Left lung (tissue), 10 donors: ENCODE measurements around the gene DCXR. TPM values are rescaled to one million over a fixed set of nuclear protein-coding genes. Genes with fewer than 3 reads are reported as not detected.

Source experiments
- ATAC-seq: fragments of 200-7000 bp; cut with Tn5 transposase; one replicate; pipeline ENCODE4 v1.9.1; 2020; ENCODE audit warnings: moderate library complexity
- DNase-seq, 4 donors: peaks; one replicate each; pipeline ENCODE4 v3.0.0-alpha.2; 2013 to 2020
- H3K27ac ChIP-seq, 2 donors: fragments of 200-600 bp; sonication (generic) in 1 of 2; one replicate each; pipeline versions ENCODE4 v1.5.0 to v1.8.0; 2020 to 2021
- H3K27me3 ChIP-seq, 2 donors: fragments of 200-600 bp; sonication (generic) in 1 of 2; one replicate each; pipeline versions ENCODE4 v1.5.0 to v1.8.0; 2020 to 2021
- H3K36me3 ChIP-seq, 2 donors: fragments of 200-600 bp; sonication (generic) in 1 of 2; one replicate each; pipeline versions ENCODE4 v1.5.0 to v1.8.0; 2020 to 2021
- H3K4me1 ChIP-seq, 2 donors: fragments of 200-600 bp; one replicate each; pipeline ENCODE4 v1.8.0; 2021
- H3K4me3 ChIP-seq, 2 donors: fragments of 200-600 bp; sonication (generic) in 1 of 2; one replicate each; pipeline versions ENCODE4 v1.5.0 to v1.8.0; 2020 to 2021; ENCODE audit warnings: mild to moderate bottlenecking in 1 of 2
- H3K9me3 ChIP-seq, 2 donors: fragments of 200-600 bp; sonication (generic) in 1 of 2; one replicate each; pipeline versions ENCODE4 v1.5.0 to v1.8.0; 2020 to 2021
- intact Hi-C, 2 donors: fragments of 100-400 bp; cut with DNase I; formaldehyde crosslinking; loops; one replicate each; pipeline versions ENCODE4 v1.11.2 to v1.14.2; 2022
- polyA plus RNA-seq, 6 donors: library from polyadenylated mRNA; unstranded; fragments of 120-200 nt; gene quantifications; one replicate each; pipeline ENCODE4 v1.2.1, GENCODE V29; 2013; ENCODE audit not compliant: insufficient read length in 6 of 6
- total RNA-seq, 2 donors: library from RNA; stranded (reverse); fragmentation: NEBNext Ultra II Directional; extraction: Animal tissue kit (Norgen Biotek cat#: 25700); gene quantifications; one replicate each; pipeline ENCODE4 v1.2.1, GENCODE V29; 2021
- TF ChIP-seq, protein P1 (sequence below), 2 donors: fragments of 200-600 bp; sonication (generic) in 1 of 2; IDR thresholded peaks; one replicate each; pipeline versions ENCODE4 v1.5.0 to v1.8.0; 2021; ENCODE audit warnings: antibody characterized with exemption in 2 of 2
- donor health status: DM: no; HTN: yes; CAD: no.
- donor health status: DM: no; HTN: no; CAD: no.

Gene DCXR
- total and polyA plus RNA-seq, 8 donors = 56.0 to 152 (median 79.4) TPM

DNA sequence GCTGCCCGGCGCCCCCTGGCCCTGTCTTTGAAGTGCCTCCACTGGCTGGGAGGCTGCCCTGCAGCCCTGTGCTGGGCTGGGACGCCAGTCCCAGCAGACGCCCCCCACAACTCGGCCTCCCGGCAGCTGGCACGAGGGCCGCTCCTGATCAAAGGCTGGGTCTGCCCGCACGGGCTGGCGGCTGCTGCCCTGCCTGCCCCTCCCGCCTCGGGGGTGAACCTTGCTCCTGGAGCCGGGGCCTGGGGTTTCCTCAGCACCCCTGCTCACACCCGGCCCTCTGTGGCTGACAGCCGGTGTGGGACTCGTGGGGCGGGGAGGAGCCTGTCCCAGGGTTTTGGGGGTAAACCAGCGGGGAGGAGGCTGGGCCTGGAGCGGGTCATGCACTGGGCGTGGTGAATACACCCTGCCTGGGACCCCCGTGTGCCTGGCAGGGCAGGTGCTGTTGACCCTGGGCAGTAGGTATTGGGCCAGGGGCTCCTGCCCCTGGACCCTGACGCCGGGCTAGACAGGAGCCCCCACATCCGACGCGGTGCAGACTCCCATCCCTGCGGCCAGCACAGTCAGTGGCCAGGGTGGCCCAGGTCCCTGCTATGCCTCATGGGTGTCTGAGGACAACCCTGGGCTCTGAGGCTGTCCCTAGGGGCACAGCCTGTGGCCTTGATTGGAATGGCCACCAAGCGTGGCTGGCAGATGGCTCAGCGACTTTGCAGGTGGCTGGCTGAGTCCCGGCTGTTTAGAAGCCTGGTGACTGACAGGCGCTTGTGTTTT lies 36.5 kb downstream of the DCXR start:
- ATAC-seq = no peak
- Histone ChIP-seq H3K27me3 (no peaks in the 10 kb centered on the region), H3K4me1 (no peaks in the 10 kb centered on the region), H3K27ac (no peak overlapping the region), H3K4me3 (no peak overlapping the region), H3K9me3 (no peaks in the 10 kb centered on the region), H3K36me3 (peaks cover 0 to 17% of the 10 kb centered on the region in 2 donors)
- TF ChIP-seq, protein P1, sequence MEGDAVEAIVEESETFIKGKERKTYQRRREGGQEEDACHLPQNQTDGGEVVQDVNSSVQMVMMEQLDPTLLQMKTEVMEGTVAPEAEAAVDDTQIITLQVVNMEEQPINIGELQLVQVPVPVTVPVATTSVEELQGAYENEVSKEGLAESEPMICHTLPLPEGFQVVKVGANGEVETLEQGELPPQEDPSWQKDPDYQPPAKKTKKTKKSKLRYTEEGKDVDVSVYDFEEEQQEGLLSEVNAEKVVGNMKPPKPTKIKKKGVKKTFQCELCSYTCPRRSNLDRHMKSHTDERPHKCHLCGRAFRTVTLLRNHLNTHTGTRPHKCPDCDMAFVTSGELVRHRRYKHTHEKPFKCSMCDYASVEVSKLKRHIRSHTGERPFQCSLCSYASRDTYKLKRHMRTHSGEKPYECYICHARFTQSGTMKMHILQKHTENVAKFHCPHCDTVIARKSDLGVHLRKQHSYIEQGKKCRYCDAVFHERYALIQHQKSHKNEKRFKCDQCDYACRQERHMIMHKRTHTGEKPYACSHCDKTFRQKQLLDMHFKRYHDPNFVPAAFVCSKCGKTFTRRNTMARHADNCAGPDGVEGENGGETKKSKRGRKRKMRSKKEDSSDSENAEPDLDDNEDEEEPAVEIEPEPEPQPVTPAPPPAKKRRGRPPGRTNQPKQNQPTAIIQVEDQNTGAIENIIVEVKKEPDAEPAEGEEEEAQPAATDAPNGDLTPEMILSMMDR (IDR thresholded peaks at IDR 0.05) = no peak
- intact Hi-C loops = no loop called here
- DNase-seq = no peak

DNA sequence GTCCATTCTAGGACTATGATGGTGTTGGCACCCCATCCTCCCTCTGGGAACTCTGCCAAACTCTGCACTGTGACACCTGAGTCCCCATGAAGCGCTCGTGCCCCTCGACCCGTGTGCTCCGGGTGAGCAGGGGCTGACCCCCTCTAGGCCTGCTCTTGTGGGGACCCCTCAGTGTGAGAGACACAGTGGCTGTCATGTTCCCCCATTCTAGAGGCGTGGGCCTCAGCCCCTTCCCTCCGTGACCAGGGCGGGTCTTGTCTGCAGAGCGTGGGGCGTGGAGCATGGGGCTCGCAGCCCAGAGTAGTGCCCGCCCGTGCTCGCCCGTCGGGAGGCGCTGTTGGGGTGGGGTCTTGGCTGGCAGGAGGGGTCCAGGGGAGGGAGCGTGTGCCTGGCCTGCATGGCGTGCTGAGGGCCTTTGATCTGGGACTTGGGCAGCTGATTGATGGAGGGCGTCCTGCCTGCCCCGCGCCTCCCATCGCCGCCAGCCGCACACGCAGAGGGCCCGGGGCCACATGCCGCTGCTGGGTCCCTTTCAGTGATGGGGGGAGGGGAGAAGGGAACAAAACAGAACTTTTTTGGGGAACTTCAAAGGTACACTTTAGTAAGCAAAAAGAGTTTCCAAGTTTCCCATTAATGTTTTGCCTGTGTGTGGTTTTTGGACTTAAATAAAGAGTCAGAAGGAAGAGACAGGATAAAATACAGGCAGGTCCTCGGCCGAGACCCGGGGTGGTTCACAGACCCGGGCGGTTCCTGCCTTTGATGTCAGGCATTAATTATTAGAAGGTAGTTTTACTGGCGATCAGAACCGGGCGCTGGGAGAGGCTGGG lies 37.3 kb downstream of the DCXR start:
- intact Hi-C loops = no loop called here
- no peak overlapping the region for H3K4me3 ChIP-seq
- H3K4me1 ChIP-seq = no peaks in the 10 kb centered on the region
- no peaks in the 10 kb centered on the region for H3K9me3 ChIP-seq
- DNase-seq (no peak), ATAC-seq (no peak)
- H3K27me3 ChIP-seq = no peaks in the 10 kb centered on the region
- TF ChIP-seq, protein P1 (IDR thresholded peaks at IDR 0.05) = no peak
- no peak overlapping the region for H3K27ac ChIP-seq
- H3K36me3 ChIP-seq = peaks cover 0 to 22% of the 10 kb centered on the region in 2 donors

DNA sequence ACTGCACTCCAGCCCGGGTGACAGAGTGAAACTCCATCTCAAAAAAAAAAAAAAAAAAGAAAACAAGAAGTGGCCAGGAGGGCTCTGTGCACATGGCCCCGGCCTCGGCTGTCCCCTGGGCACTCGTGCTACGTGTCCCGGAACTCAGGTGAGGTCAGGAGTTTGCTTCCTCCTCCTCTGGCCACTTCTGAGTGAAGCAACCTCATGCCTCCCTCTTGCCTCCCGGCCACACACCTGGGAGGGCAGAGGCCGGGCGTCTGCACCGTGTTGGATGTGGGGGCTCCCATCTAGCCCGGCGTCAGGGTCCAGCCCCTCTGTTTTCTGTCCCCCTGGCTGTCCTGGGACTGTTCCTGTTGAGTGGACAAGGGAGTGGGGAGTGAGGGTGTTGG lies 37.9 kb downstream of the DCXR start:
- no peak overlapping the region for H3K4me3 ChIP-seq
- no peak overlapping the region for H3K27ac ChIP-seq
- no peaks in the 10 kb centered on the region for H3K4me1 ChIP-seq
- ATAC-seq = peak; percentile 72
- intact Hi-C loops = no loop called here
- no peaks in the 10 kb centered on the region for H3K9me3 ChIP-seq
- TF ChIP-seq, protein P1 (IDR thresholded peaks at IDR 0.05) = no peak
- H3K36me3 ChIP-seq = peaks cover 0 to 27% of the 10 kb centered on the region in 2 donors
- DNase-seq = no peak
- no peaks in the 10 kb centered on the region for H3K27me3 ChIP-seq

DNA sequence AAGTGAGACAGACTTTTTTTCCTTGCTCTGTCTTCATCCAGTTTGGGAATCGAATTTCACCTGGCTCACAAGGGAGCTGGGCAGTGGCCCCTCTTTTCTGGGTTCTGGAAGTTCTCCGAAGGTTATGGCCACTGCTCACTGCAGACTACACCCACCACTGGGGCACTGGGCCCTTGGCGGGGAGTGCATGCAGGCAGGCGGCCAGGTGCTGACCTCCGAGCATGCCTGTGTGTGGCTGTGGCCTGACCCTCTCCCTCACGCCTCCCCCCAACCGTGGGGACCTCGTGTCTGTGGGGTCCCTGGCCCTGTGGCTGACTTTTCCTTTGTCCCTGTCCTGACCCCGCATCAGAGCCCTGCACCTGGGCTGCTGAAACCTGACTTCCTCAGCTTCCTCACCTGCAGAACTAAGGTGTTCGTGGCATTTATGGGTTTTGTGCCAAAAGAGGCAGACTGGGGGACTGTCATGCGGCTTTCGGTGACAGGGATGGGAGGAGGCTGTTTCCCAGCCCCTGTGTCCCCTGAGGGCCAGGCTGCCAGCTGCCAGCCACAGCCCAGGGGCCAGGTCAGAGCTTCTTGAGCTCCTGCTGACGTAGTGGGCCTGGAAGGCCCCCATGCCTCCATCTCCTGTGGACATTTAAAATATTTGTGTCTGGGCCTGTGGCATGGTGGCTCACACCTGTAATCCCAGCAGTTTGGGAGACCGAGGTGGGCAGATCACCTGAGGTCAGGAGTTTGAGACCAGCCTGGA lies 38.6 kb downstream of the DCXR start:
- DNase-seq = no peak
- intact Hi-C loops = no loop called here
- Histone ChIP-seq H3K9me3 (no peaks in the 10 kb centered on the region), H3K27ac (no peak overlapping the region), H3K4me1 (peaks cover 2 to 3% of the 10 kb centered on the region in 2 donors), H3K4me3 (no peak overlapping the region), H3K27me3 (no peaks in the 10 kb centered on the region), H3K36me3 (peaks cover 0 to 33% of the 10 kb centered on the region in 2 donors)
- ATAC-seq = no peak
- TF ChIP-seq, protein P1 (IDR thresholded peaks at IDR 0.05) = no peak
